HG03139 (cell line): Measurements from ENCODE around the gene NFE2L1.
"Not testable (repeated sequence)": the region's sequence is repeated elsewhere in the genome, so short reads cannot be mapped to it uniquely, and the experiment has no call there.

Source experiments
- ATAC-seq: cut with Tn5 transposase; IDR thresholded peaks from one replicate; pipeline ENCODE4 v1.9.1; 2021; ENCODE audit not compliant: unreplicated experiment

NFE2L1 gene

GRCh38 chr17:48023400-48024148 lies 24.6 kb upstream of the NFE2L1 start:
- ATAC-seq = no peak

- ATAC-seq = no peak
These were observed 23.8 kb upstream of the NFE2L1 start for GRCh38 chr17:48024149-48025039.

- ATAC-seq = peak; percentile 83
These were observed 22.9 kb upstream of the NFE2L1 start for GRCh38 chr17:48025040-48025903.

DNA sequence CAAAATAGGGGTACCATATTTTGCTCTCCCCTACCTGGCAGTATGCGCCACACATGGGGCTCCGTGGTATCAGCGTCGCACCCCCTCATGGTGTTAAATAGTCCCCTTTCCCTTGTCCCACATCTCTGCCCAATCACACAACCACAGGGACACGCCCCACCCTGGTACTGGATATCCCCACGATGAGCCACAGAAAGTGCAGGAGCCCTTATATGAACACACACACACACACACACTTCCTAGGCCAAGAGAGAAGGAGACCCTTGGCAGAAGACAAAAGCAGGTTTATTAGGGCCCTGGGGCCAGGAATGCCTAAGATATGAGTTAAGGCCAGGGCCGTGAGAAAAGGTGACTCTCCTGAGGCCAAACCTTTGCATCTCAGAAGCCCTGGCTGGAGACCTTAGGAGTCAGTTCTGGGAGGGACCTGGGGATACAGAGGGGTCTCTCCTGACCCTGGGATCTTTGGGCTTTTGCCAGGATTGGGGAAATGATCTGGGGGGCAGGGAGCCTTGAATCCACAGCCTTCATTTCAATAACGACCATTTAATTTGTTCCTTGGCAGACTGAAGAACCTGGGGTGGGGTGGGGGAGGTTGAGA lies 22.2 kb upstream of the NFE2L1 start:
- ATAC-seq = no peak

DNA sequence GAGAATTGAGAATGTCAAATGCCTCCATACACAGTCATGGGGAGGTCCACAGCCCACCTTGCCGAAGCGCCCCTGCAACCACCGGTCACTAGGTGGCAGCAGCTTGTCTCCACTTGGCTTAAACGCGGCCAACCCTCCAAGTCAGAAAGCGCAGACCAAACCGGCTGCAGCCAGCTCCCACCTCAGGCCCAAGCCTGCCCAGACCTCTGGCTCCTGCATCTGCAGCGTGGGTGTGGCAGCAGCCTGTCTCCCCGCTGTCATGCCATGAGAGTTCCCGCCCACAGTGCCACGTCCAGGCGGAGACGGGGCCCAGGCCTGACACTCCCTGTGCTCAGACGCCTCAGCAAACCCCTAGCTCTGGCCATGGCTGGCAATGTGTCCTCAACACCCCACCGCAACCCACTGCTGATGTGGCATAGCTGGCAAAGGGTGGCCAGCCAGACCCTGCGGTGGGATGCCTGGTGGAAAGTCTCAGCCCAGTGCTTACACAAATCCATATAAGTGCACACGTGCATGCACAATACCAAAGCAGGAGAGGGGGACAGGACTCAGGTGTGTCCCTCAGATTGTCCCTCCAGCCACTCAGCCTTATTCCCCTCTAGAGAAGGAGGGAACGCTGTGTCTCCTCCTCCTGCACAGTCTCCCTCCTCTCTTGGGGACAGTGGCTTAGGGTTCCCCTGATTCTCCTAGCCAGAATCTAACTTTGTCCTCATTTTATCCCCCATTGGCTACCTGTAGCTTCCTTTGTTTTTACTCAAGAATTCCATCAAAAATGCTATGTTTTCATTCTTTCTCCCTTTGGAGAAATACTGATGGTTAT lies 21.4 kb upstream of the NFE2L1 start:
- no peak for ATAC-seq

- ATAC-seq = no peak
These were observed 20.7 kb upstream of the NFE2L1 start for GRCh38 chr17:48027322-48027981.

GRCh38 chr17:48028736-48029135 lies 19.4 kb upstream of the NFE2L1 start:
- ATAC-seq = no peak

DNA sequence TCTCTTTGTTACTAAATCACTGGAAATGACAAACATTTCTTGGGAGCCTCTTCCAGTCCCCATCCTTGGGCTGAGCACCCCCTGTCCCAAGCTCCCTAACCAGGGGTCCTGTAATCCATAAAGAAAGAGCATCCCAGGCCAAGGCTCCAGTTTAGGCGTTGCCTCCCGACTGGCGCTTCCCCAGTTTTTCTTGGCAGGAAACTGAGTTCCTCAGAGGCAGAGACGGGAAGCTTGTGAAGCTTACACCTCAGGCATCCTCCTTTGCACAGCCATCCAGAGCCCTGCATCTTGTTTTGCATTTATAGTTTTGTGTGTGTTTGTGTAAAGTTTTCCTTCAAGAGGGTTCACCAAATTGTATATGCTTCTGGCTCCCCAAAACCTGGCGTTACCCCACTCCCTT lies 17.6 kb upstream of the NFE2L1 start:
- ATAC-seq = no peak

GRCh38 chr17:48031966-48032365 lies 16.2 kb upstream of the NFE2L1 start:
- ATAC-seq = no peak

DNA sequence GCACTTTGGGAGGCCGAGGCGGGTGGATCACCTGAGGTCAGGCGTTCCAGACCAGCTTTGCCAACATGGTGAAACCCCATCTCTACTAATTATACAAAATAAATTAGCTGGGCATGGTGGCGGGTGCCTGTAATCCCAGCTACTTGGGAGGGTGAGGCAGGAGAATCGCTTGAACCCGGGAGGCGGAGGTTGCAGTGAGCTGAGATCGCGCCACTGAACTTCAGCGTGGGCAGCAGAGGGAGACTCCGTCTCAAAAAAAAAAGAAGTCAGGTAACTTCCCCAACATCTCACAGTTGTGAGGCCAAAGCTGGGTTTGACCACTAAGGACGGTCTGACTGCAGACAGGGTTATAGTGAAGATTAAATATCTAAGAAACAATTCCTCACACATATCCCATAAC lies 13.4 kb upstream of the NFE2L1 start:
- not testable (repeated sequence) for ATAC-seq

GRCh38 chr17:48036693-48037035 lies 11.5 kb upstream of the NFE2L1 start:
- ATAC-seq = no peak

DNA sequence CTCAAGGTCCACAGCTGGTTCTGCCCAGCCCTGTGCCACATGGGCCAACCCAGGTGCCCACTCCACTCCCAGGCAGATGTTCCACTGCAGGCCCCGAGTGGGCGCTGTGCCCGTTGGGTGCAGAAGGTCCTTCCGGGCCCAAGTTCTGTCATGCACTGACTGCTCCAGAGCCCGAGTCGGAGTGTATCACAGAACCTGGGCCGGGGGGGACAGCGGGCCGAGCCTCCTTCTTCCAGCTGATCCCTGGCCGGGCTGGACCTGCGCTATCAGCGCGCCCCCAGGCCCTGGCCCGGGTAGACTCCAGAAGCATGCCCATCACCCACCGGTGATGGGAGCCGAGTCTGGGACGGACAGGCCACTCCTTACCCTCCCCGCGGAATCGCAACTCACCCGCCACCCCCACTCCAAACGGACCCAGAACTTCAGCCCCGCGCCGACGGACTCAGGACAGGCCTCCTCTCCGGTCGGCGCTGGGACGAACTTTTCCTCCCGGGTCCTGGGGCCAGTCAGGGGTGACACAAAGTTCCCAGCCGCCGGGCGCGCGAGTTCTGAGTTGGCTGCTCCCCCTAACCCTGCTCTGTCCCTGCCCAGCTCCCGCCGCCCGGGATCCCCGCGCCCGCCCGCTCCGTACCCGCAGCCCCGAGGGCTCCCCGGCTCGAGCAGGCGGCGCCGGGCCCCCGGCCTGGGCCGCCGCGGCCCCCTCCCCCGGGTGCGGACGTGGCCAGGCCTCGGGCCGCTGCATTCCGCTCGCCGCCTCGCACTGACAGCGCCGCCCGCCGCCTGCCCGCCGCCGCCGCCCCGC lies 10.9 kb upstream of the NFE2L1 start, which contains the start of gene COPZ2:
COPZ2 (minus strand) TSS at position 762 of the 802 bp plus-strand sequence; CDS start at position 742, 20 bp downstream.
- no peak for ATAC-seq

- no peak for ATAC-seq
These were observed 10.3 kb upstream of the NFE2L1 start for GRCh38 chr17:48037838-48038323.

- no peak for ATAC-seq
These were observed 9.5 kb upstream of the NFE2L1 start for GRCh38 chr17:48038687-48039086.

GRCh38 chr17:48043176-48043575 lies 5.0 kb upstream of the NFE2L1 start:
- ATAC-seq = no peak

DNA sequence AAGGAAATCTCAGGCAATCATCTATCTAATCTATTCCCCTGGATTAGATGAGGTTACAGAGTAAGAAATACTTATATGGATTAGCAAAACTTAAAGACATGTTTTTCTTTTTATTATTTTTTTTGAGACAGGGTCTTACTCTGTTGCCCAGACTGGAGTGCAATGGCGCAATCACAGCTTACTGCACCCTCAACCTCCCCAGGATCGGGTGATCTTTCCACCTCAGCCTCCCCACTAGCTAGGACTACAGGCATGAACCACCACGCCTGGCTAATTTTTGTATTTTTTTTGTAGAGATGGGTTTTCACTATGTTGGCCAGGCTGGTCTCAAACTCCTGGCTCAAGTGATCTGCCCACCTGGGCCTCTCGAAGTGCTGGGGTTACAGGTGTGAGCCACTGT lies 3.3 kb upstream of the NFE2L1 start:
- no peak for ATAC-seq

GRCh38 chr17:48045316-48046001 lies 2.7 kb upstream of the NFE2L1 start:
- no peak for ATAC-seq

DNA sequence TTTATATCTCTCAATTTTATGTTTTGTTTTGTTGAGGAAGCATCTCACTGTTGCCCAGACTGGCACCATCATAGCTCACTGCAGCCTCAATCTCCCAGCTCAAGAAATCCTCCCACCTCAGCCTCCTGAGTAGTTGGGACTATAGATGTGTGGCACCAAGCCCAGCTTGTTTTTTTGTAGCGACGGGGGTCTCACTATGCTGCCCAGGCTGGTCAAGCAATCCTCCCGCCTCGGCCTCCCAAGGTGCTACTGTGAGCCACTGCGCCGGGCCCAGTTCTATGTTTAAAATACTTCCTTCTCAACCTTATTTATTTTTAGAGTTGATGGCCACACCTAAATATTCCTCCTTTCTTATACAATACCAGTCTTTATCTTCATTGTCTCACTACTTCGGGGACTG lies 1.9 kb upstream of the NFE2L1 start:
- no peak for ATAC-seq
